RWPE2 (cell line): Measurements from ENCODE around the gene MBD2.
"Not testable (repeated sequence)": the region's sequence is repeated elsewhere in the genome, so short reads cannot be mapped to it uniquely, and the experiment has no call there.

ENCODE experiments used
- ATAC-seq: fragments of 200-7000 bp; cut with Tn5 transposase; 3 replicates; pipeline ENCODE4 v1.9.1; 2021; ENCODE audit warnings: low read depth
- DNase-seq: peaks from one replicate; pipeline ENCODE4 v3.0.0-alpha.2; 2020; ENCODE audit warnings: low spot score
- H3K27ac ChIP-seq: fragments of 450-650 bp; 2 replicates; pipeline ENCODE4 v1.5.1; 2017; ENCODE audit warnings: mild to moderate bottlenecking; ENCODE audit not compliant: poor library complexity, severe bottlenecking
- H3K27me3 ChIP-seq: fragments of 250-450 bp; sonication (Bioruptor Pico); 2 replicates; pipeline ENCODE4 v1.5.1; 2021; ENCODE audit warnings: mild to moderate bottlenecking, moderate library complexity; ENCODE audit not compliant: insufficient read depth, poor library complexity, severe bottlenecking
- H3K36me3 ChIP-seq: fragments of 250-450 bp; sonication (Bioruptor Pico); 2 replicates; pipeline ENCODE4 v1.5.1; 2020; ENCODE audit warnings: low read depth, mild to moderate bottlenecking, moderate library complexity
- H3K4me1 ChIP-seq: fragments of 250-450 bp; sonication (Bioruptor Pico); 2 replicates; pipeline ENCODE4 v1.5.1; 2021; ENCODE audit warnings: mild to moderate bottlenecking, moderate library complexity; ENCODE audit not compliant: insufficient read depth, poor library complexity, severe bottlenecking
- H3K4me3 ChIP-seq: fragments of 250-450 bp; sonication (Bioruptor Pico); 2 replicates; pipeline ENCODE4 v1.5.1; 2021; ENCODE audit warnings: mild to moderate bottlenecking, moderate library complexity; ENCODE audit not compliant: severe bottlenecking
- H3K9me3 ChIP-seq: fragments of 250-450 bp; sonication (Bioruptor Pico); 2 replicates; pipeline ENCODE4 v1.5.1; 2021; ENCODE audit warnings: mild to moderate bottlenecking, moderate library complexity; ENCODE audit not compliant: severe bottlenecking
- CTCF ChIP-seq: fragments of 450-650 bp; IDR thresholded peaks from one replicate; pipeline ENCODE4 v1.5.1; 2017; ENCODE audit warnings: mild to moderate bottlenecking, moderate library complexity; ENCODE audit not compliant: poor library complexity, severe bottlenecking

Gene MBD2

GRCh38 chr18:54222922-54223567, 1.4 kb downstream of the MBD2 start:
- DNase-seq (no peak), ATAC-seq (peak; percentile 18; the same call in 2 of the 3 replicates)
- no peaks in the 10 kb centered on the region for H3K9me3 ChIP-seq
- peak overlapping the region; percentile 88 for H3K27ac ChIP-seq
- H3K4me1 ChIP-seq: peaks cover 12% of the 10 kb centered on the region
- H3K36me3 ChIP-seq: peaks cover 18% of the 10 kb centered on the region
- peak; percentile 62 for TF ChIP-seq CTCF
- H3K27me3 ChIP-seq: no peaks in the 10 kb centered on the region
- H3K4me3 ChIP-seq: peak overlapping the region; percentile 92

- TF ChIP-seq CTCF: no peak
- Histone ChIP-seq H3K9me3 (no peaks in the 10 kb centered on the region), H3K27me3 (no peaks in the 10 kb centered on the region), H3K4me1 (peaks cover 12% of the 10 kb centered on the region), H3K4me3 (no peak overlapping the region), H3K27ac (no peak overlapping the region), H3K36me3 (peaks cover 18% of the 10 kb centered on the region)
- DNase-seq (no peak), ATAC-seq (no peak)
Measured at GRCh38 chr18:54220406-54220805, 4.1 kb downstream of the MBD2 start.

- not testable (repeated sequence) for H3K27me3 ChIP-seq, H3K9me3 ChIP-seq, H3K4me3 ChIP-seq, DNase-seq, H3K27ac ChIP-seq, ATAC-seq
- Histone ChIP-seq H3K36me3 (peaks cover 18% of the 10 kb centered on the region), H3K4me1 (peaks cover 12% of the 10 kb centered on the region)
Measured at GRCh38 chr18:54218803-54219202, 5.7 kb downstream of the MBD2 start.

- no peak overlapping the region for H3K27ac ChIP-seq
- H3K27me3 ChIP-seq: no peaks in the 10 kb centered on the region
- peaks cover 18% of the 10 kb centered on the region for H3K36me3 ChIP-seq
- H3K4me1 ChIP-seq: peaks cover 12% of the 10 kb centered on the region
- no peak for DNase-seq
- no peak overlapping the region for H3K4me3 ChIP-seq
- no peak for TF ChIP-seq CTCF
- ATAC-seq: no peak
- no peaks in the 10 kb centered on the region for H3K9me3 ChIP-seq
Measured at GRCh38 chr18:54218299-54218698, 6.2 kb downstream of the MBD2 start.

GRCh38 chr18:54217624-54218023, 6.8 kb downstream of the MBD2 start:
- peaks cover 6% of the 10 kb centered on the region for H3K4me1 ChIP-seq
- H3K27ac ChIP-seq: no peak overlapping the region
- peaks cover 13% of the 10 kb centered on the region for H3K36me3 ChIP-seq

More at GRCh38 chr18:54217624-54218023, 6.8 kb downstream of the MBD2 start:
- H3K9me3 ChIP-seq: no peaks in the 10 kb centered on the region
- TF ChIP-seq CTCF: no peak
- H3K27me3 ChIP-seq: no peaks in the 10 kb centered on the region
- H3K4me3 ChIP-seq: no peak overlapping the region
- no peak for ATAC-seq
- DNase-seq: no peak
